SK-N-SH (cell line): ENCODE measurements around the gene AP1B1.

ENCODE experiments used
- CTCF ChIP-seq: fragments of 200-600 bp; sonication (generic); IDR thresholded peaks from 2 replicates; pipeline ENCODE4 v1.6.1; 2017; ENCODE audit warnings: antibody characterized with exemption, mild to moderate bottlenecking, moderate library complexity
- GABPA ChIP-seq: IDR thresholded peaks from 2 replicates; pipeline ENCODE4 v1.4.0; 2012; ENCODE audit warnings: low read depth, mild to moderate bottlenecking
- POLR2AphosphoS5 ChIP-seq: IDR thresholded peaks from 2 replicates; pipeline ENCODE4 v1.6.1; 2012; ENCODE audit warnings: low read depth, low read length
- RAD21 ChIP-seq: IDR thresholded peaks from 2 replicates; pipeline ENCODE4 v1.6.1; 2012; ENCODE audit warnings: mild to moderate bottlenecking, low read length
- REST ChIP-seq: IDR thresholded peaks from 2 replicates; pipeline ENCODE4 v1.6.1; 2012; ENCODE audit warnings: mild to moderate bottlenecking, low read depth, low read length, moderate library complexity
- RFX5 ChIP-seq: IDR thresholded peaks from 2 replicates; pipeline ENCODE4 v1.6.1; 2012; ENCODE audit warnings: mild to moderate bottlenecking, improper control_type of control experiment, low read length
- TAF1 ChIP-seq: IDR thresholded peaks from 2 replicates; pipeline ENCODE4 v1.6.1; 2012; ENCODE audit warnings: low read depth, mild to moderate bottlenecking, low read length, moderate library complexity, borderline replicate concordance
- USF1 ChIP-seq: IDR thresholded peaks from 2 replicates; pipeline ENCODE4 v1.4.0; 2012; ENCODE audit warnings: low read depth, borderline replicate concordance
- USF2 ChIP-seq: fragments of 150-350 bp; IDR thresholded peaks from 2 replicates; pipeline ENCODE4 v1.6.1; 2017; ENCODE audit warnings: antibody characterized with exemption, low read length, low read depth, borderline replicate concordance
- YY1 ChIP-seq: IDR thresholded peaks from 2 replicates; pipeline ENCODE4 v1.4.0; 2012; ENCODE audit warnings: low read depth, mild to moderate bottlenecking

- TF ChIP-seq REST (no peak), USF1 (no peak), CTCF (no peak), RAD21 (no peak), GABPA (no peak), YY1 (no peak), RFX5 (no peak), POLR2AphosphoS5 (no peak), USF2 (no peak), TAF1 (no peak)
These were observed 56.6 kb downstream of the AP1B1 start for GRCh38 chr22:29331658-29332300.
